SK-N-SH (cell line): ENCODE data around the gene ART4. TPM values are rescaled to one million over a fixed set of nuclear protein-coding genes. Genes with fewer than 3 reads are reported as not detected.

Experiments used
- CTCF ChIA-PET: fragments of 300-600, 350-600 bp; formaldehyde crosslinking; extraction: SDS; loops from one replicate; lab custom pipeline; 2021; lab: Yijun Ruan, JAX
- POLR2A ChIA-PET: fragments of 350-600 bp; sonication (Branson Sonifier 250); formaldehyde crosslinking; extraction: SDS; loops from one replicate; lab custom pipeline; 2020; ENCODE audit warnings: antibody characterized with exemption, inconsistent platforms; lab: Yijun Ruan, JAX
- DNase-seq: peaks from one replicate; pipeline ENCODE4 v3.0.0; 2012
- H2AFZ ChIP-seq: fragments of 200-600 bp; sonication (generic); 2 replicates; pipeline ENCODE4 v1.8.1; 2016; ENCODE audit warnings: antibody characterized with exemption, mild to moderate bottlenecking, low read depth
- H3F3A ChIP-seq: fragments of 200-600 bp; sonication (generic); replicated peaks from 2 replicates; pipeline ENCODE3; 2016; ENCODE audit warnings: antibody characterized with exemption, mild to moderate bottlenecking; ENCODE audit not compliant: insufficient read depth
- H3K27ac ChIP-seq, 2 experiments: fragments of 200-500 bp in 1 of 2; fragments of 200-600 bp in 1 of 2; sonication (Bioruptor generic) in 1 of 2; sonication (generic), shearing (Covaris generic) in 1 of 2; 2 replicates each; pipeline versions ENCODE4 v1.5.1 to v1.6.1; 2014 to 2016; ENCODE audit warnings: low read depth in 2 of 2, inconsistent platforms in 1 of 2, low read length in 1 of 2, mild to moderate bottlenecking in 1 of 2, mixed read lengths in 1 of 2
- H3K27me3 ChIP-seq: fragments of 200-600 bp; sonication (generic), shearing (Covaris generic); 2 replicates; pipeline ENCODE4 v1.6.1; 2016; ENCODE audit warnings: mixed run types; ENCODE audit not compliant: insufficient read depth
- H3K36me3 ChIP-seq, 2 experiments: fragments of 200-500 bp in 1 of 2; fragments of 200-600 bp in 1 of 2; sonication (Bioruptor generic) in 1 of 2; sonication (generic) in 1 of 2; replicated peaks in 1 of 2; 2 replicates each; pipeline versions ENCODE3 to v1.5.1; 2014 to 2016; ENCODE audit warnings: low read length in 1 of 2, mild to moderate bottlenecking in 1 of 2; ENCODE audit not compliant: insufficient read depth in 2 of 2, control insufficient read depth in 1 of 2
- H3K4me1 ChIP-seq, 2 experiments: fragments of 200-500 bp in 1 of 2; fragments of 200-600 bp in 1 of 2; sonication (Bioruptor generic) in 1 of 2; sonication (generic), shearing (Covaris generic) in 1 of 2; 2 replicates each; pipeline versions ENCODE4 v1.5.1 to v1.6.1; 2014 to 2016; ENCODE audit warnings: low read depth in 1 of 2, low read length in 1 of 2, mixed run types in 1 of 2; ENCODE audit not compliant: insufficient read depth in 2 of 2, control insufficient read depth in 1 of 2
- H3K4me2 ChIP-seq: fragments of 200-600 bp; sonication (generic), shearing (Covaris generic); 2 replicates; pipeline ENCODE4 v1.6.1; 2017; ENCODE audit warnings: mixed run types
- H3K4me3 ChIP-seq, 2 experiments: fragments of 200-500 bp in 1 of 2; fragments of 200-600 bp in 1 of 2; sonication (Bioruptor generic) in 1 of 2; sonication (generic), shearing (Covaris generic) in 1 of 2; 2 replicates each; pipeline versions ENCODE4 v1.5.1 to v1.8.1; 2014 to 2016; ENCODE audit warnings: low read depth in 2 of 2, inconsistent platforms in 1 of 2, low read length in 1 of 2, mild to moderate bottlenecking in 1 of 2, mixed read lengths in 1 of 2, moderate library complexity in 1 of 2
- H3K79me2 ChIP-seq: fragments of 200-600 bp; sonication (generic); 2 replicates; pipeline ENCODE4 v1.8.1; 2017; ENCODE audit warnings: mild to moderate bottlenecking; ENCODE audit not compliant: insufficient read depth
- H3K9ac ChIP-seq: fragments of 200-600 bp; sonication (generic); 2 replicates; pipeline ENCODE4 v1.6.1; 2017; ENCODE audit warnings: mixed run types
- H3K9me2 ChIP-seq: fragments of 200-600 bp; sonication (generic); 2 replicates; pipeline ENCODE4 v1.6.1; 2017; ENCODE audit warnings: mixed run types
- H3K9me3 ChIP-seq: fragments of 200-600 bp; sonication (generic); 2 replicates; pipeline ENCODE4 v1.6.1; 2017; ENCODE audit warnings: mixed run types, mild to moderate bottlenecking, moderate library complexity
- H4K20me1 ChIP-seq: fragments of 200-600 bp; sonication (generic); 2 replicates; pipeline ENCODE4 v1.6.1; 2017; ENCODE audit warnings: mild to moderate bottlenecking, mixed run types; ENCODE audit not compliant: insufficient read depth
- CHD2 ChIP-seq: fragments of 150-350 bp; IDR thresholded peaks from 2 replicates; pipeline ENCODE4 v1.6.1; 2018; ENCODE audit warnings: low read length; ENCODE audit not compliant: partially characterized antibody
- ELF1 ChIP-seq: IDR thresholded peaks from 2 replicates; pipeline ENCODE4 v1.4.0; 2012
- EP300 ChIP-seq, 2 experiments: IDR thresholded peaks; 2 replicates each; pipeline versions ENCODE4 v1.4.0 to v1.6.1; 2012; ENCODE audit warnings: borderline replicate concordance in 1 of 2, low read depth in 1 of 2, low read length in 1 of 2
- EZH2phosphoT487 ChIP-seq: fragments of 200-600 bp; sonication (generic); IDR thresholded peaks from 2 replicates; pipeline ENCODE4 v1.6.1; 2017; ENCODE audit warnings: low read depth, mixed run types, mild to moderate bottlenecking, antibody characterized with exemption, moderate library complexity, borderline replicate concordance
- FOSL2 ChIP-seq: IDR thresholded peaks from 2 replicates; pipeline ENCODE4 v1.4.0; 2012; ENCODE audit warnings: low read depth, mild to moderate bottlenecking, moderate library complexity, borderline replicate concordance
- FOXJ3 ChIP-seq: sonication (generic); formaldehyde crosslinking; IDR thresholded peaks from 2 replicates; pipeline ENCODE4 v1.5.1; 2020; ENCODE audit warnings: mild to moderate bottlenecking, missing genetic modification reagents
- FOXM1 ChIP-seq: IDR thresholded peaks from 2 replicates; pipeline ENCODE4 v1.4.0; 2012; ENCODE audit warnings: low read depth, mild to moderate bottlenecking
- GABPA ChIP-seq: IDR thresholded peaks from 2 replicates; pipeline ENCODE4 v1.4.0; 2012; ENCODE audit warnings: low read depth, mild to moderate bottlenecking
- GATA2 ChIP-seq: sonication (generic); formaldehyde crosslinking; IDR thresholded peaks from 2 replicates; pipeline ENCODE4 v1.5.0; 2020; ENCODE audit warnings: mild to moderate bottlenecking, missing genetic modification reagents
- IRF3 ChIP-seq: fragments of 150-350 bp; IDR thresholded peaks from 2 replicates; pipeline ENCODE4 v1.6.1; 2016; ENCODE audit warnings: mild to moderate bottlenecking, low read depth, low read length
- MAX ChIP-seq: IDR thresholded peaks from 2 replicates; pipeline ENCODE4 v1.4.0; 2012; ENCODE audit warnings: low read depth
- MXI1 ChIP-seq: IDR thresholded peaks from 2 replicates; pipeline ENCODE4 v1.6.1; 2012; ENCODE audit warnings: mild to moderate bottlenecking, low read depth, low read length, improper control_type of control experiment
- NRF1 ChIP-seq: IDR thresholded peaks from 2 replicates; pipeline ENCODE4 v1.6.1; 2012; ENCODE audit warnings: low read depth, mild to moderate bottlenecking, low read length
- PBX3 ChIP-seq: IDR thresholded peaks from 2 replicates; pipeline ENCODE4; 2012
- POLR2AphosphoS5 ChIP-seq: IDR thresholded peaks from 2 replicates; pipeline ENCODE4 v1.6.1; 2012; ENCODE audit warnings: low read depth, low read length
- RAD21 ChIP-seq: IDR thresholded peaks from 2 replicates; pipeline ENCODE4 v1.6.1; 2012; ENCODE audit warnings: mild to moderate bottlenecking, low read length
- RXRA ChIP-seq: IDR thresholded peaks from 2 replicates; pipeline ENCODE4 v1.4.0; 2012; ENCODE audit warnings: low read depth, mild to moderate bottlenecking, borderline replicate concordance
- SIN3A ChIP-seq: IDR thresholded peaks from 2 replicates; pipeline ENCODE4 v1.6.1; 2012; ENCODE audit warnings: low read depth, mild to moderate bottlenecking, low read length, moderate library complexity, borderline replicate concordance
- SMC3 ChIP-seq: IDR thresholded peaks from 2 replicates; pipeline ENCODE4 v1.6.1; 2012; ENCODE audit warnings: low read depth, low read length, improper control_type of control experiment
- TAF1 ChIP-seq: IDR thresholded peaks from 2 replicates; pipeline ENCODE4 v1.6.1; 2012; ENCODE audit warnings: low read depth, mild to moderate bottlenecking, low read length, moderate library complexity, borderline replicate concordance
- USF1 ChIP-seq: IDR thresholded peaks from 2 replicates; pipeline ENCODE4 v1.4.0; 2012; ENCODE audit warnings: low read depth, borderline replicate concordance
- YY1 ChIP-seq: IDR thresholded peaks from 2 replicates; pipeline ENCODE4 v1.4.0; 2012; ENCODE audit warnings: low read depth, mild to moderate bottlenecking
- ZBTB33 ChIP-seq: IDR thresholded peaks from 2 replicates; pipeline ENCODE4 v1.4.0; 2012; ENCODE audit warnings: low read depth, borderline replicate concordance
- WGBS: methylation state at CpG from one replicate; pipeline ENCODE4 v1.1.6; 2017; ENCODE audit warnings: low lambda C conversion rate; 5-methylcytosine and 5-hydroxymethylcytosine counted together
- polyA plus RNA-seq, 3 experiments: library from polyadenylated mRNA; depleted of rRNA; stranded (reverse); fragments of >200 nt; gene quantifications; 2 replicates each; pipeline ENCODE4 v1.2.3, GENCODE V29; 2012

Gene ART4
- polyA plus RNA-seq, 1 of the 3 experiments (the other 2 are of a cell fraction): not detected

- peak overlapping the region; percentile 67 for H3K4me2 ChIP-seq
- WGBS: 9% methylated on average over 7 of the region's 7 CpGs
- peaks cover 40% of the 10 kb centered on the region for H3F3A ChIP-seq
- DNase-seq: no peak
- peaks cover 4 to 21% of the 10 kb centered on the region in 2 experiments for H3K4me1 ChIP-seq
- H3K36me3 ChIP-seq: no peaks in the 10 kb centered on the region
- H4K20me1 ChIP-seq: no peaks in the 10 kb centered on the region
- no peaks in the 10 kb centered on the region for H3K79me2 ChIP-seq
- POLR2A ChIA-PET: no interaction called here
- CTCF ChIA-PET: interaction anchor here (1.5 kb wide), 1 partner anchor 67 kb away, joined by 5 read pairs; no protein-coding TSS in a partner anchor
- H2AFZ ChIP-seq: peak overlapping the region; percentile 4; the same call in 1 of the 2 replicates
- peak overlapping the region; percentile 61 for H3K9ac ChIP-seq
- no peaks in the 10 kb centered on the region for H3K9me3 ChIP-seq
- peak overlapping the region; percentile 17 to 42; a peak in 3 of 4 replicates for H3K4me3 ChIP-seq
- H3K27me3 ChIP-seq: no peaks in the 10 kb centered on the region
- peak overlapping the region; percentile 64 to 97; a peak in 3 of 4 replicates for H3K27ac ChIP-seq
- no peaks in the 10 kb centered on the region for H3K9me2 ChIP-seq
- no peak for TF ChIP-seq MXI1
- TF ChIP-seq FOXJ3 (CRISPR knock-in tag): no peak
- TF ChIP-seq RAD21: no peak
- TF ChIP-seq EZH2phosphoT487: no peak
- no peak for TF ChIP-seq USF1
- no peak for TF ChIP-seq SMC3
- peak; percentile 80; the same call in 1 of the 2 replicates for TF ChIP-seq POLR2AphosphoS5
- TF ChIP-seq ZBTB33: 0 out of 2 replicates have a peak, but pooled peaks have one; percentile 41
- peak; percentile 87 for TF ChIP-seq RXRA
- peak; percentile 99 for TF ChIP-seq FOSL2
- peak; percentile 80; the same call in 1 of the 2 replicates for TF ChIP-seq FOXM1
- TF ChIP-seq PBX3: peak; percentile 90
- no peak; the same call in 1 of the 2 replicates for TF ChIP-seq YY1
- 0 out of 2 replicates have a peak, but pooled peaks have one; percentile 36 for TF ChIP-seq MAX
- TF ChIP-seq ELF1: no peak
- peak in 1 of 2 experiments; percentile 91; a peak in 2 of 4 replicates for TF ChIP-seq EP300 (IDR thresholded peaks at IDR 0.05; ENCODE audit: borderline replicate concordance in 1 of 2, low read depth in 1 of 2, low read length in 1 of 2)
- no peak for TF ChIP-seq CHD2
- TF ChIP-seq NRF1: no peak
- TF ChIP-seq GABPA: no peak
- no peak for TF ChIP-seq GATA2 (CRISPR knock-in tag)
- TF ChIP-seq SIN3A: no peak
- no peak for TF ChIP-seq IRF3
- TF ChIP-seq TAF1: no peak
Observed at GRCh38 chr12:14836336-14837210, 6.8 kb downstream of the ART4 start.
